Forelimb muscle (tissue), 1 donor: ENCODE data around the gene AGXT. TPM values are rescaled to one million over a fixed set of nuclear protein-coding genes. Genes with fewer than 3 reads are reported as not detected.

Source experiments
- DNase-seq: peaks from one replicate; pipeline ENCODE4 v3.0.0-alpha.2; 2013; ENCODE audit warnings: low read depth
- polyA plus RNA-seq: library from polyadenylated mRNA; unstranded; fragments of 120-200 nt; gene quantifications from one replicate; pipeline ENCODE4 v1.2.1, GENCODE V29; 2013; ENCODE audit not compliant: insufficient read length

AGXT gene
- polyA plus RNA-seq, 1 donor, result not detected

DNA sequence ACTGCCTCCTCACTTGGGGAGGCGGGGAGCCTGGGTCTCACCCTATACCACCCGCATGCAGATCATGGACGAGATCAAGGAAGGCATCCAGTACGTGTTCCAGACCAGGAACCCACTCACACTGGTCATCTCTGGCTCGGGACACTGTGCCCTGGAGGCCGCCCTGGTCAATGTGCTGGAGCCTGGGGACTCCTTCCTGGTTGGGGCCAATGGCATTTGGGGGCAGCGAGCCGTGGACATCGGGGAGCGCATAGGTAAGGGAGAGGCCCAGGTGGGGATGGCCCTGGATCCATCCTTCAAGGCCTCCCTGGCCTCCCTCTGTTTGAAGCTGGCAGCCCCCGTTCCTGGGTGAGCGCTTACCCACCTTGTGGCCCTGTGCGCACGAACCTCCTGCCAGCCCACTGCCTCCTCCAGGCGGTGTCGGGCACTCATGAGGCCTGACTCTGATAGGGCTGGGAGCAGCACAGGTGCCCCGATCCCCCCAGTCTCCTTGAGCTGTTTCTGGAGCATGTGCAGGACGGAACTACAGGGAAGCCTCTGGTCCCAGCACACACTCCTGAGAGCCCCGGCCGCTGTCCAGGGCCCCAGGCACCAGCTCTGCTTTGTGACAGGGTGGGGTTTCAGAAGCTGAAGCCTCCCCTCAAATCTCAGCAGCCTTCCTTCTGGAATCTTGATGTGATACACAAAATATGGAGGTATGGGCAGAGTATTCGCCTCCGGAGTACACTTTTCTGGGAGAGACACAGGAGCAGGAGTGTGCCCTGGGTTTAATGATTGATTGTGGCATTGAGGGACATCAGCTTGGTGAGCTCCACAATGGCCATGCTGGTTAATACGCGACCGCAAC, 708 bp downstream of the AGXT start:
- no peak for DNase-seq

DNA sequence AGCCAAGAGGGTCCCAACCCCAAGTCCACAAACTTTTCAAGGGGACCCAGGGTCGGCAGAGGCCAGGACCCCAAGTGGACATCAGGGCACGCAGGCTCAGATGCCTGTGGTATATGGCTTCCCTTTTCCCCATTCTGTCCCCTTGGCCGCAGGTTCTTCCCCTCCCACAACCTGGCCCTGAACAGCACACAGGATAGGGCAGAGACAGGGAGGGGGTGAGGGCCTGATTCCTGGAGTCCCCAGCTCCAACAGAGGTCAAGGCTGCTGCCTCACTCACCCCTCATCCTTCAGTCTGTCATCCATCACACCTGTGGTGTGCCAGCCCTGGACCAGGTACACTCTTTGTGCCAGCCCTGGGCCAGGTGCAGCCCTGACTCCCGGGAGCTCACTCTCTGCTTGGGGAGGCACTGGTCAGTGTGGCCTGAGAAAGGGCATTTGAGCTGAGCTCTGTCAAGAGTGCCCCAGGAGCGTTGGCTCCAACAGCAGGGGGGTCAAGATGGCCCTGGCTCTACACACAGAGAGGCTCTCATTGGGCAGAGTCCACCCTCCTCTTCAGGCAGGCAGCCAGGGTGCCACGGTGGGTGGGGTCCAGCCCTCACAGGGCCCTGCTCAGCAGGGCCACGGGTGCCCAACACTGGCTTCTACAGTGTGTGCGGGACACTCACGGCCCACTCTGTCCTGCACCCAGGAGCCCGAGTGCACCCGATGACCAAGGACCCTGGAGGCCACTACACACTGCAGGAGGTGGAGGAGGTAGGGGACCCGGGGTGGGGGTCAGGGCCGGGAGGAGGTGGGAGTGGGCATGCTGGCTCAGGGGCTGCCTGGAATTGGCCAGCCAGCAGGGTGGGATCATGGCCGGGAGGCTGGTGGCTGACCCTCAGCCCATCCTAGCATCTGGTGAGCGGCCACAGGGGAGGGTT, 1.6 kb downstream of the AGXT start:
- no peak for DNase-seq

- no peak for DNase-seq
Measured at GRCh38 chr2:240871071-240871958, 2.7 kb downstream of the AGXT start.

GRCh38 chr2:240872317-240873097, 3.9 kb downstream of the AGXT start:
- DNase-seq, result no peak

DNA sequence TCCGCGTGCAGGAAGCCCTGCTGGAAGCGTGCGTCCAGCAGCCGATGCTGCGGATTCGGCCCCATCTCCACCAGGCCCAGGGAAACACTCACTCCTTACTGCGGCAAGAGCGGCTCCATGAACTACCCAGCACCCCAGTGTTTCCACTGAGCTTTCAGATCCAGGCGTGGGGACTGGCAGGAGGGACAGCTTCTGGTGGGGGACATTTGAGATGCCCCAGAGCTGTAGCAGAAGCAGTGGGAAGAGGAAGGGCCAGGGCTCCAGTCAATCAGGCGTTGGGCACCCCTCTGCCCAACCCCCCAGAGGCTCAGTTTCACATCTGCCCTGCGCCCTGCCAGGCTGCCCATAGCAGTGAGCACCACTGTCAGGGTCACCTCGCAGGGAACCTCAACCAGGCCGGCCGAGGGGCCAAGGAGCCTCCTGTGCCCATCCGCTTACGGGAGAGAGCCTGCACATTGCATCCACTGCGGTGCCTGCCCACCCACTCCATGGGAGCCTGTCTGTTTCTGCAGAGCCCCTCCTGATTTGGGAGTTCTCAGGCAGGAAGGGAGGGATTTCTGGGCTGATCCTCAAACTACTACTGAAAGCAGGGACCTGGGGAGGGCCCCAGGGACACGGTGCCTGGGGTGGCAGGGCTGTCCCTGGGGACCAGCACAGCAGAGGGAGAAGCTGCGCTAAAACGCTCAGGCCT, 4.6 kb downstream of the AGXT start:
- DNase-seq, result no peak

GRCh38 chr2:240873805-240874714, 5.4 kb downstream of the AGXT start:
- DNase-seq, result no peak

DNA sequence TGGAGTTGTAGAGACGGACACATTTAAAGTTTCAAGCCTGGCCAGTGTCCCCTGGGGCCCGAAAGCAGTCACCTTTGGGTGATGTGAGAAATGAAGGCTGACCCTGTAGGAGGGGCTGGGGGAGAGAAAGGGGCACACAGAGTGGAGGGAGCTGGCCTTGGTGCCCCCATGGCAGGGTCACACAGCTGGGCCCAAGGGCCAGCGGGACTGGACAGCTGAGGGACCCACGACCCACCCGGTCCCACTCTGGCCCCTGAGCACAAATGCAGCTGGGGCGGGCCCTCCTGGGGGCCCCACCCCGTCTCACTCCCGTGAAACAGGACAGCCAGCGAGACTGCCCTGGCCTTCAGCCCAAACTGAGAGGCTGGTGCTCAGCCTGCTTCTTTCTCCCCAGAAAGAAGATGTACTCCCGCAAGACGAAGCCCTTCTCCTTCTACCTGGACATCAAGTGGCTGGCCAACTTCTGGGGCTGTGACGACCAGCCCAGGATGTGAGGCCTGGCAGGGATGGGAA, 6.1 kb downstream of the AGXT start:
- no peak for DNase-seq

GRCh38 chr2:240875228-240876034, 6.8 kb downstream of the AGXT start:
- no peak for DNase-seq

- no peak for DNase-seq
Measured at GRCh38 chr2:240876035-240876474, 7.4 kb downstream of the AGXT start.

GRCh38 chr2:240876475-240877251, 8.0 kb downstream of the AGXT start:
- no peak for DNase-seq

DNA sequence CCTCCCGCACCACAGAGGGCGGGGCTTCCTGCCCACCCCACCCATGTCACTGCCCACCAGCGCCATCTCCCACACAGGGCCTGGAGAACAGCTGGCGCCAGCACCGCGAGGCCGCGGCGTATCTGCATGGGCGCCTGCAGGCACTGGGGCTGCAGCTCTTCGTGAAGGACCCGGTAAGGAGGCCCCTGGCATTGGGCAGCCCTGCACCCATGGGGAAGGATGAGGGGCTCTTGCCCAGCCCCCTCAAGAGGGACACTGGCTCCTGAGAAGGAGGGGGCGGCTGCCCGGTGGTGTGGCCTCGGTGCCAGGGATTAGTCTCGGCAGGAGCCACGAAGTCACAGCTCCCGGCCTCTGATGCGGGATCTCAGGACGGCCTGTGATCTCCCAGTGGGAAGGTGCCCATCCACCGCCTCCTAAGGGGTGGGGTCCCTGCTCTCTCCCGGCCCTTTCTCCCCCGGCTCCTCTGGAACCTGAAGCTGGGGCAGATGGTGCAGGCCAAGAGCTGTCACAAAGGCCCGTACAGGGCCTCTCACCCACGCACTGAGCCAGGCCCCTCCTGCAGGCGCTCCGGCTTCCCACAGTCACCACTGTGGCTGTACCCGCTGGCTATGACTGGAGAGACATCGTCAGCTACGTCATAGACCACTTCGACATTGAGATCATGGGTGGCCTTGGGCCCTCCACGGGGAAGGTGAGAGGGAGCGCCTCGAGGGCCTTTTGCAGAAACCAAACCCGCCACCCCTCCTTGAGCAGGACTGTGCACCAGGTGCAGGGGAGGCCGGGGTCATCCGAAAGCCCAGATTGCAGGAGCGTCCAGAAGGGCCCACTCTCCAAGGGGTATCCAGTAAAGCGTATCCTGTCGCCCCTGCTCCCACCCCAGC, 9.1 kb downstream of the AGXT start:
- DNase-seq, result no peak

DNA sequence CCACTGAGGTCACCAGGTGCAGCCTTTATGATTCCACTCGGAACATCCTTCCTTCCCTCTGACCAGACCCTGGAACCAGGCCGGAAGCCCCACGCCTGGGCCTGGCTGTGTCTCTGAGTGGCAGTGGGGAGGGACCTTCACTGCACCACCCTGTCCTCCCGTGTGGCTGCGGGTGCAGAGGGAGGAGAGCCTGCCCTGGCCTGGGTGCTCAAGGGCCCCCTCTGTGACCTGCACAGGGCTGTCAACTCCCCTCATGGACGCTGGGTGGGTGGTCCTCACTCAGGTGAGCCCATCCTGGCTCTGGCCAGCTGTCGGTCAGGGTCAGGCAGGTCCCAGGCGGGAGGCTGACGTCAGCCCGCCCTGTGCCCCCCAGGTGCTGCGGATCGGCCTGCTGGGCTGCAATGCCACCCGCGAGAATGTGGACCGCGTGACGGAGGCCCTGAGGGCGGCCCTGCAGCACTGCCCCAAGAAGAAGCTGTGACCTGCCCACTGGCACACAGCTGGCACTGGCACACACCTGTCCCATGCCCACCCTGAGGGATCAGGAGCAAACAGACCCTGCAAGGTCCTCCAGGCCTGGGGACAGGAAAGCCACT, 9.8 kb downstream of the AGXT start:
- DNase-seq, result no peak

DNA sequence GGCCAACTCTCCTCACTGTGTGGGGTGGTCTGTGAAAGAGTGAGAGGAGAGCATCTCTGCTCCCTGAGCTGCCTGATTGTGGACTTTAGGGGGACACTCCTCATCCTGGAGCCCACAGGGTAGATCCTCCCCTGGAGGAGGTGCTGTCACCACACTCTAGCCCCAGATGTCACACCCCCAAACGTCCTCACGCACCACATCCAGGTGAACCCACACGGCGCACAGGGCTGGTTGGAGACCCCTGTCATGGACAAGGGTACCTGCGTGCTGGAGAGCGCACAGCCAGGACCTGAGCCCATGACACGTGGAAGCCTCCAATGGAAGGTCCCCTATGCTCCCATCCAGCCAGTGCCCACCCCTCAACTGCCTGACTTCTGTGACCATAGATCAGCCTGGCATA, 10.5 kb downstream of the AGXT start:
- no peak for DNase-seq

GRCh38 chr2:240881913-240882312, 13.3 kb downstream of the AGXT start:
- no peak for DNase-seq

DNA sequence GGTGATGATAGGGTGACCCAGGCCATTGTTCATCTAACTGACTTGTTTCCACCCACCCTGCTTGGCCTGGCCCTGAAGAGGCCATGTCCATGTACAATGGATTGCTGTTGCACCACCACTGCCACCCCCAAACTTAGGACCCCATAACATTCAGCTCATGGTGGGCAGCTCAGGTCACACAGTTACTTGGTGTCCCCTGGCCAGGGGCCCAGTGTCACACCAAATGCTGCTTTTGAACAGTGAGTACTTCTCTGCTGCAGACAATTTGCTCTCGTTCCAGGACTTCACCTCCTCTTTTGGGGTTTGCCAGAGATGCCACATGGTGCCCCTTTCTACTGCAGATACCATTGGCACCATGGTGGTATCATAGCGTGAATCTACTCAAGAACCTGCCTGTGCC, 15.6 kb downstream of the AGXT start:
- DNase-seq, result no peak

GRCh38 chr2:240884745-240885144, 16.1 kb downstream of the AGXT start:
- no peak for DNase-seq
